GM12874 (cell line): Measurements from ENCODE around the gene CSHL1.
"Not testable (repeated sequence)": the region's sequence is repeated elsewhere in the genome, so short reads cannot be mapped to it uniquely, and the experiment has no call there.

Source experiments
- TF ChIP-seq, protein P1 (sequence below): IDR thresholded peaks from 2 replicates; pipeline ENCODE4 v1.5.1; 2011; ENCODE audit warnings: low read depth, mild to moderate bottlenecking, control low read depth, low read length, moderate library complexity; ENCODE audit not compliant: insufficient read depth

Gene CSHL1

DNA sequence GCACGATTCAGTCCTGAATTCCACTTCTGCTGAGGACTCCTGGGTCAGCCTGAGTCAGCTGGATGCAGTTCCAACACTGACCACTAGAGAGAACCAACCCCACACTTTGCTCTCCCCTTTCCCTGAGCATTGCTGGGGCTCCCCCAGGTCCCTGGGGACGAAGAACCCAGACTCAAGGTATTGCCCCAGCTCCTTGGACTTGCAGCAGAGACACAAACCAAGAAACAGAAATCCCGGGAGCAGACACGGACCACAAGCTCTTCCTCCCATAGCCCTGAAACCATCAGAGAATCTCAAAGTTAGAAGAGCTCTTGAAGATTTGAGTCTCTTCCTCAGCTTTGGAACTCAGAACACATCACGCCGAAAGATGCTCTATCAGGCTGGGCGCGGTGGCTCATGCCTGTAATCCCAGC is 8.3 kb upstream of the CSHL1 start:
- TF ChIP-seq, protein P1, sequence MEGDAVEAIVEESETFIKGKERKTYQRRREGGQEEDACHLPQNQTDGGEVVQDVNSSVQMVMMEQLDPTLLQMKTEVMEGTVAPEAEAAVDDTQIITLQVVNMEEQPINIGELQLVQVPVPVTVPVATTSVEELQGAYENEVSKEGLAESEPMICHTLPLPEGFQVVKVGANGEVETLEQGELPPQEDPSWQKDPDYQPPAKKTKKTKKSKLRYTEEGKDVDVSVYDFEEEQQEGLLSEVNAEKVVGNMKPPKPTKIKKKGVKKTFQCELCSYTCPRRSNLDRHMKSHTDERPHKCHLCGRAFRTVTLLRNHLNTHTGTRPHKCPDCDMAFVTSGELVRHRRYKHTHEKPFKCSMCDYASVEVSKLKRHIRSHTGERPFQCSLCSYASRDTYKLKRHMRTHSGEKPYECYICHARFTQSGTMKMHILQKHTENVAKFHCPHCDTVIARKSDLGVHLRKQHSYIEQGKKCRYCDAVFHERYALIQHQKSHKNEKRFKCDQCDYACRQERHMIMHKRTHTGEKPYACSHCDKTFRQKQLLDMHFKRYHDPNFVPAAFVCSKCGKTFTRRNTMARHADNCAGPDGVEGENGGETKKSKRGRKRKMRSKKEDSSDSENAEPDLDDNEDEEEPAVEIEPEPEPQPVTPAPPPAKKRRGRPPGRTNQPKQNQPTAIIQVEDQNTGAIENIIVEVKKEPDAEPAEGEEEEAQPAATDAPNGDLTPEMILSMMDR, result peak; percentile 97

DNA sequence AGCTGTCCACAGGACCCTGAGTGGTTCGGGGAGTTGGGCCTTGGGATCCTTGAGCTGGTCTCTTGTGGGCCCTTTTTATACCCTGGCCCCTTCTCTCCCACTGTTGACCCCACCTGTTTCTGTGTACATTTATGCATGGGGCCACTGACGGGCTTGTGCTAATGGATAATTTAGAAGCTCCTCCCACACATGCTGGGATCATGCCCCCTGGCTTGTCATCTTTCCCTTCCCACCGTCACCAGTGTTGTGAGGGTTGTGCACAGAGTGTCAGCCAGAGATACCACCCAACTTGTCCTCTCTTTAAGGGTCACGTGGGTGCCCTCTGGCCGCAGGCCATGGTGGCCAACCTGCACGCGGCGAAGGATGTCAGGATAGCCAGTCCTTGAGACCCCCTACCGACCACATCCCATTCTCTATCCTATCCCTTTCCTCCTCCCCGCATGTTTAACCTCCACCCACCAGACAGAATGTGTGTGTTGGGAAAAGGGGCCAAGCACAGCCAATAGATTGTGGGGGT is 7.8 kb upstream of the CSHL1 start, which contains the start of gene GH1:
TSS of gene GH1 (minus strand) at position 51 of the 517 bp plus-strand sequence. CDS start 63 bp downstream, outside the sequence.
- TF ChIP-seq, protein P1, result not testable (repeated sequence)

DNA sequence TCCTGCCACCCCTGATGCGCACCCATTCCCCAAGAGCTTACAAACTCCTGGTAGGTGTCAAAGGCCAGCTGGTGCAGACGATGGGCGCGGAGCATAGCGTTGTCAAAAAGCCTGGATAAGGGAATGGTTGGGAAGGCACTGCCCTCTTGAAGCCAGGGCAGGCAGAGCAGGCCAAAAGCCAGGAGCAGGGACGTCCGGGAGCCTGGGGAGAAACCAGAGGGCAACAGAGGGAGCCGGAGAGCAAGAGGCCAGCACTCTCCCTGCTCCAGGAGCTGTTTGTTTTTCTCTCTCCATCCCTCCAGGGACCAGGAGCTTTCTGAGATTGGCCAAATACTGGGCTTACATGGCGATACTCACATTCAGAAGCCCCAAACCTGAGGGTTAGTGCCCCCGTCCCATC is 7.2 kb upstream of the CSHL1 start:
- TF ChIP-seq, protein P1, result no peak

DNA sequence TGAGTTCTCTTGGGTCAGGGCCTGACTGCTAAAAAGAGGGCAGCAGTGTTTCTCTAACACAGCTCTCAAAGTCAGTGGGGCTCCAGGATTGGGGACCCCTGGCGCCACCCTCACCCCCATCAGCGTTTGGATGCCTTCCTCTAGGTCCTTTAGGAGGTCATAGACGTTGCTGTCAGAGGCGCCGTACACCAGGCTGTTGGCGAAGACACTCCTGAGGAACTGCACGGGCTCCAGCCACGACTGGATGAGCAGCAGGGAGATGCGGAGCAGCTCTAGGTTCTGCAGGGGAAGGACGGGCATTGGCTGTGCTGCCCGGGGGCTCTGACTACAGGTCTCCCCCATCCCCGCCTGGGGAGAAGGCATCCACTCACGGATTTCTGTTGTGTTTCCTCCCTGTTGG is 6.6 kb upstream of the CSHL1 start:
- TF ChIP-seq, protein P1, result no peak

DNA sequence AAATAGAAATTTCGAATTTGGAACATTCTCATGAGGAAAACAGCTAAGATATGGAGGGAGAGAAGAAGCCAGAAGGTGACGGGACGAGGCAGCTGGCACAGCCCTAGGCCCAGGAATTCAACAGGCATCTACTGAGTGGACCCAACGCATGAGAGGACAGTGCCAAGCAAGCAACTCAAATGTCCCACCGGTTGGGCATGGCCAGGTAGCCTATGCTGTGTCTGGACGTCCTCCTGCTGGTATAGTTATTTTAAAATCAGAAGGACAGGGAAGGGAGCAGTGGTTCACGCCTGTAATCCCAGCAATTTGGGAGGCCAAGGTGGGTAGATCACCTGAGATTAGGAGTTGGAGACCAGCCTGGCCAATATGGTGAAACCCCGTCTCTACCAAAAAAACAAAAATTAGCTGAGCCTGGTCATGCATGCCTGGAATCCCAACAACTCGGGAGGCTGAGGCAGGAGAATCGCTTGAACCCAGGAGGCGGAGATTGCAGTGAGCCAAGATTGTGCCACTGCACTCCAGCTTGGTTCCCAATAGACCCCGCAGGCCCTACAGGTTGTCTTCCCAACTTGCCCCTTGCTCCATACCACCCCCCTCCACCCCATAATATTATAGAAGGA is 5.6 kb upstream of the CSHL1 start:
- TF ChIP-seq, protein P1, result no peak

DNA sequence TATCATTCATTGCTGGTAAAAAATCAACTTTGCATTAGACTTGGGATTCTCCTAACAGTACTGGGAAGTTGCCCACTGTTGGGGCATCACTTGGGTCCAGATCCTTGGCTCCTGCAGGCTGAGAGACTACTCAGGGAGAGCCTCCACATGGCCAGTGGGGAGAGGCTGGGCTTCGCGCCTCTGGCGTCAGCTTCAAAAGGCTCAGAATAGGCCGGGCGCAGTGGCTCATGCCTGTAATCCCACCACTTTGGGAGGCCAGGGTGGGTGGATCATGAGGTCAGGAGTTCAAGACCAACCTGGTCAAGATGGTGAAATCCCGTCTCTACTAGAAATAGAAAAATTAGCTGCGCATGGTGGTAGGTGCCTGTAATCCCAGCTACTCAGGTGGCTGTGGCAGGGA is 3.4 kb upstream of the CSHL1 start:
- TF ChIP-seq, protein P1, result no peak

DNA sequence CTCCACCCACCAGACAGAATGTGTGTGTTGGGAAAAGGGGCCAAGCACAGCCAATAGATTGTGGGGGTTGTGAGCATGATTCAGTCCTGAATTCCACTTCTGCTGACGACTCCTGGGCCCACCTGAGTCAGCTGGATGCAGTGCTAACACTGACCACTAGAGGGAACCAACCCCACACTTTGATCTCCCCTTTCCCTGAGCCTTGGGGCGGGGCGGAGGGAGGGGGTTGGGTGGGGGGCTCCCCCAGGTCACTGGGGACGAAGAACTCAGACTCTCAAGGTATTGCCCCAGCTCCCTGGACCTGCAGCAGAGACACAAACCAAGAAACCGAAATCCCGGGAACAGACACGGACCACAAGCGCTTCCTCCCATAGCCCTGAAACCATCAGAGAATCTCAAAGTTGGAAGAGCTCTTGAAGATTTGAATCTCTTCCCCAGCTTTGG is 621 bp upstream of the CSHL1 start:
- TF ChIP-seq, protein P1, result peak; percentile 76
